GM19455 (cell line): ENCODE results near the gene NUP43.
"Not testable (repeated sequence)": the region's sequence is repeated elsewhere in the genome, so short reads cannot be mapped to it uniquely, and the experiment has no call there.

ENCODE experiments used
- ATAC-seq: cut with Tn5 transposase; IDR thresholded peaks from one replicate; pipeline ENCODE4 v1.9.1; 2021; ENCODE audit not compliant: unreplicated experiment

NUP43 gene

GRCh38 chr6:149749082-149749593 lies 2.8 kb upstream of the NUP43 start:
- peak; percentile 2 for ATAC-seq

DNA sequence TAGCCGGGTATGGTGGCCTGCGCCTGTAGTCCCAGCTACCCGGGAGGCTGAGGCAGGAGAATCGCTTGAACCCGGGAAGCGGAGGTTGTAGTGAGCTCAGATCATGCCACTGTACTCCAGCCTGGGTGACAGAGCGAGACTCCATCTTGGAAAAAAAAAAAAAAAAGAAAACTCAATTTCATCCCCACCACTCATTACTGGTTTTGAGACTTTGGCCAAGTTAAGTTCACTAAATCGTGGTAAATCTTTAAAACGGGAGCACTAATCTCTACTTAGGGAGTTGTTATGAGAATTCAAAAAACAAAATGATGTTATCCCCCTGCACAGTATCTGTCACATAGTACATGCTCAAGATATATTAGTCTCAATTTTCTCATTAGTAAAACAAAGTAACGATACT lies 1.1 kb downstream of the NUP43 start:
- not testable (repeated sequence) for ATAC-seq

DNA sequence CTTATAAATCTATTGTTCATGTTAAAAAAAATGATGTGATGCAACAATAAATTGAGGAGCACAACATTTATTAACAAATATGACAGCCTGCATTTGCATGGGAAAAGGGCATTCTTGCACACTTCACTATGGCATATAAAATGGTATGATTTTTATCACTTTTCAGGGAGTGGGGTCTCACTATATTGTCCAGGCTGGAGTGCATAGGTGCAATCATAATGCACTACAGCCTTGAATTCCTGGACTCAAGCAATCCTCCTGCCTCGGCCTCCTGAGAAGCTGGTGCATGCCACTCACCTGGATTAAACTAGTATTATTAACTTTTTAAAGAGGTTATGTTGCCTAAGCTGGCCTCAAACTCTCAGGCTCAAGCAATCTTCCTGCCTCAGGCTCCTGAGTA lies 11.4 kb downstream of the NUP43 start:
- ATAC-seq: no peak

- no peak for ATAC-seq
These were observed 13.1 kb downstream of the NUP43 start for GRCh38 chr6:149733089-149733720.

DNA sequence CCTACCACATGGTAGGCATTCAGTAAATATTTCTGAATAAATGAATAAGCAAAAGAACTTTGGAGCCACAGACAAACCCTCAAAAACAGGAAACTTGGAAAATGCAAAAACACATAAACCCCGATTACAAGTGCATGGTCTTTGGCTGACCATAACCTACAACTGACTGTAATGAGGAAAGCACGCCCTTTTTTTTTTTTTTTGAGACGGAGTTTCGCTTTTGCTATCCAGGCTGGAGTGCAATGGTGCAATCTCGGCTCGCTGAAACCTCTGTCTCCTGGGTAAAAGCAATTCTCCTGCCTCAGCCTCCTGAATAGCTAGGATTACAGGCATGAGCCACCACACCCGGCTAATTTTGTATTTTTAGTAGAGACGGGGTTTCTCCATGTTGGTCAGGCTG lies 16.5 kb downstream of the NUP43 start:
- no peak for ATAC-seq

- ATAC-seq: no peak
These were observed 17.7 kb downstream of the NUP43 start for GRCh38 chr6:149728499-149729234.

DNA sequence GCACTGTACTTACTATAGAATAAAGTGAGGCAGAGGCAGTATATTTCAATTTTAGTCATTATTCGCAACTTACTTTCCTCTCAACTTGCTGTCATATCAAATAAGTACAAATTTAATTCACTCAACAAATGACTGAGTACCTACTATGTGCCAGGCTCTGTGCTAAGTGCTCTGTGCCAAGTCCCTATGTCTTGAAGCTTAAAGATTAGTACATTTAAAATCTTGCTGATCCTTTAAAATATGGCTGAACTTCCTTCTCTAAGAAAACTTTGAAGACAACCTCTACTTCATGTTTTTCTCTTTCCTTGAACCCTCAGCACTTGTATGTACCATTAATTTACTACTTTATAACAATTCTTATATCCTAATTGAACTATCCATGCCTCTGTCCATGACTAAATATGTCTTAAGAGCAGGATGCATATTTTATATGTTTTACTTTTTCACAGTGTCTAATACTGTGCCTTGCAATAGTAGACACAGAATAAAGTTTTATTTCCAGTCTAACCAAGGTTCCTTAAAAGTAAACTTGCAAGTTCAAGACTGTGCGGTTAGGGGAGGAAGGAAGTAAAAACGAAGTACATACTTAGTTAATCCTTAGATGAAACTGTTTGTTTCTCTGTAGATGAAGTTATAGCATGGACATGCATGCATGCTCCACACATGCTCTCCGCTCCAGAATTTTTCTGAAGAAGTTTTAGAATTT lies 18.4 kb downstream of the NUP43 start:
- ATAC-seq: no peak

DNA sequence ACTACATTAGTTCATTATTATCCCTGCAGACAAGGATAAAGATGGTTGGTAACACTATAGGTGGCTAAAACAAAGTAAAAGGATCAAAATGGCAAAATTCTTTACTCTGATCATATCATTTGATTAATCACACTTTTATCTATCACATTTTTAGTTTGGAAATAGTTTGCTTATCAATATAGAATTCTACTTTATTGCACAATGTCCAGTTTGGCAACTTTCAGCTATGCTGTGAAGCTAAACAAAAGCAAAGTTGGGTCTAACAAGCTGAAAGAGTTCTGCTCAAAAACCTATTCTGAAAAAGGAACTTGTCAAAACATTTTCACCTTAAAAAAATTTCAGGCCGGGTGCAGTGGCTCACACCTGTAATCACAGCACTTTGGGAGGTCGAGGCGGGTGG lies 20.5 kb downstream of the NUP43 start:
- no peak for ATAC-seq

GRCh38 chr6:149723771-149724417 lies 22.4 kb downstream of the NUP43 start:
- ATAC-seq: peak; percentile 56

GRCh38 chr6:149723262-149723661 lies 23.1 kb downstream of the NUP43 start:
- ATAC-seq: no peak

- ATAC-seq: no peak
These were observed 26.8 kb downstream of the NUP43 start for GRCh38 chr6:149719531-149719930.

DNA sequence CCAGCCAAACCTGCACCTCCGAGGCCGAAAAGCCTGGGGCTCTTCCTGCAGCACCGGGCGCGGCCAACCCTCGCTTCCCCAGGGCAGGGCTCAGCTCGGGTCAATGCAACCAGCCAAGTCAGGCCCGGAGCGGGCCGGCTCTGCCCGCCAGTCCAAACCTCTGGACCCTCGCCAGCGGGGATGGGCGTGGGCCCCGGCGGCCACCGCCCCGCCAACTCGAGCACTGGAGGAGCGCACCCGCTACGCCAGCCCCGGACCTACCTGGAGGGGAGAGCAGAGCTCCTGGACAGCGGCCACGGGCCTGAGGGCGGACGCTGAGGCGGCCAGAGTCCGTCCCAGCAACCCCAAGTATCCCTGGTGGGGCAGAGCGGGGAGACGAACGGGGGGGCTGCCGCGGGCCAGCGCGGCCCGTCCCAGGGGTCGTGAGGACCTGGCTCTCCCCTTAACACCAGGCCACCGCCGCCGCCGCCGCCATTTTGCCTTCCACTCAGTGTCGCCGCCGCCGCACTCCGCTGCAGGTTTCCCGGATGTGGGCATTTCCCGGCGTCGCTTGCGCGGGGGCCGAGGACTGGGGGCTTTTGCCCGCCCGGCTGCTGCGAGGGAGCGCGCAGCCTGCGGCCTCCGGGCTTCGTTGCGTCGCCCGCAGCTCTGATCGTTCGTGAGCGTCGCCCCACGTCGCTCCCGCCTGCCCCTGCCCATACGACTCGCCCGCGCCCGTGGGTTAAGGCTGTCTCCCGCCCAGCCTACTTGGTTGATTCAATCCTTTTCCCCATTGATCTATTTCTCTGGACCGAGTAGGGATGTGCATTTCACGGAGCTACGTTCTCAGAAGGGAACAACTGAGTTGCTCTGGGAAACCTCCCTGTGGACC lies 28.5 kb downstream of the NUP43 start, which contains the start of gene LATS1:
LATS1 (minus strand) TSS at position 514 of the 871 bp plus-strand sequence. CDS start 15,975 bp downstream, outside the sequence.
- peak; percentile 91 for ATAC-seq

DNA sequence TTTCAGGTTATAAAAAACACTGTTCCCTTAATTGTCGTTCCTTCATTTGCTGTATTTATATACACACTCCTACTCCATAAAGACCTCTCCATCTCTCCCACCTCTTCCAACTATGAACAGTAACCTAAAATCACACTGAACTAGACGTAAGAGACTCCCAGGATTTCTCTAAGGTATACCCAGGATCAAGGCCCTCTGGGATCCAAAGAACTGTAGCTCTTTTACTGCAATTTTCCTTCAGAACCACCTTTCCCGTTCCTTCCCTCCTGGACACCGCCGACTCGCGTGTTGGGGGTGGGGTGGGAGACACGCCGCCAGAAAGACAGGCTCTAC lies 29.1 kb downstream of the NUP43 start:
- no peak for ATAC-seq

DNA sequence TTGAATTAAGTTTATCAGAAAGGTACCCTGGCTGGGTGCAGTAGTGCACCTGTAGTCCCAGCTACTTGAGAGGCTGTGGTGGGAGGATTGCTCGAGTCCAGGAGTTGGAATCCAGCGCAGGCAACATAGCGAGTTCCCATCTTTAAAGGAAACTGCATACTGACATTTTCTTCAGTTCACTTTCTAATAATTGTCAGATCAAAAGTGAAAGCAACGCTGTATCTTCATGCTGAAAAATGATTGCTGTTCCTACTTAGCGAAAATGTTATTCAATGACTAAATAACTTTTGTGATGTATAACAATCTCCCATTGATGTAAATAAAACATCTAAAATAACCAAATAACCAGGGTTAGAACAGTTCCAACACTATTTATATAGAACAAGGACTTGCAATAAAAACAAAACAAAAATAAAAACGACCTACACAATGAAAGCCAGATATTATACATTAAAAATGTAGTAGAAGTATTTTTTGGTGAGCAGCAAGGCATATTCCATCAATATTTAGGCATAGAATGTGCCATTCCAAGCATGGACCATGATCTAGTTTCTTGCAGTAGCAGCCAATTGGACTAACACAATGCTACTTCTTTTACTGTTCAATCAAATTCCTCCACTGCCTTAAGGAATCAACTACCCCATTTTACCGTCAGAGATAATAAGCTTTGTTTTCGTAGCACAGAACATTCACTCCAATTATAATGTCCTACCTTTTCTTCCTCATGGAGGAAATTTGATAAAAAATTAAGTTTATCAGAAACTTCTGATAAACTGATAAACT lies 30.0 kb downstream of the NUP43 start:
- no peak for ATAC-seq

DNA sequence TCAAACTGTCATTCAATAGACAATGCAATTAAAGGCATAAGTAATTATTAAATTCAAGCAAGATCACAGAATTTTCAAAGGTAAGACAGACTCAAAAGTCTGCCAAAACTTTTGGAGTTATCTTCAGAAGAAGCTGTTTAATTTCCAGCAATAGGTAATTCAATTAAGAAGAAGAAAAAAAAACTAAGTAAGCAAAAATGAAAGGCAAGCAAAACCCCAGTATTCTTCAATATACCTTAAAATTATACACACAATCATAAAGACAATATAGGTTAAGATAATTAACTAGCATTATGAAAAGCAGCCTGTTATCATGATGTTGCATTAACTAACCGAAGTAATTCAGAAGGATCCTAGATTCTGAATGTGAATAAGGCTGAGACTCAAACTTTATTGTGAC lies 31.9 kb downstream of the NUP43 start:
- no peak for ATAC-seq

DNA sequence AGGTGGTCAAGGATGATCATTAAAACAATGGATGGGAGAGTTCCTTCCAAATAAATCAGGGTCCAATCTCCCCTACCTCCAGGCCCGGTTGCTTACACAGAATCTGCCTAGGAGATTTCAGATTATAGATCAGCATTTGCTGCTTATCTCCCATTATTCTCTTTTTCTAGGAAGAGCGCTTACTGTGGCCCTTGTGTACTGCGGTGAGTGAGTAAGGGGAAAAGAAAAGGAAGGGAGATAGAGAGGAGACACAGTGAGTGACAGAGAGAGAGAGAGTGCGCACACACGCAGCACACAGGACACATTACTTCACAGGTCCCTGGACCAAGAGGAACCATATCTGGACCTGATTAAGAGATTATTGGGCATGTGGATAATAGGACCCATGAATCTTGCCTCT lies 34.6 kb downstream of the NUP43 start:
- no peak for ATAC-seq

DNA sequence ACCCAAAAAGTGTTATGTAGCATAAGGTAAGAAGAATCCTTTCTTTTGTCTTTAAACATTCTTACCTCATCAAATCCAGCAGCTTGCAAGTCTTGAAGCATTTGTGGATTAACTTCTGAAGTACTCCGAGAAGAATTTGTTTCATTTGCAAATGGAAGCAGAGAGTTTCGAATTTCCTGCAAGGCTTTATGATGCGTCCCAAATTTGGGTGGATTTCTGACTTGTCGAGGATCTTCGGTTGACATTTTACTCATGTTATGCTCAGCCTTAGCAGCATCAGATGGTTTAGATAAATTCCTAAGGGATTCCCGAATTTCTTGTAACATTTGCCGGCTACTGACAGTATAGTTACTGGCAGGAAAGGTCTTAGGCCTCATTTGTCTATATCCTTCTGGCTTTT lies 44.6 kb downstream of the NUP43 start:
- no peak for ATAC-seq

- no peak for ATAC-seq
These were observed 47.2 kb downstream of the NUP43 start for GRCh38 chr6:149699150-149699549.

DNA sequence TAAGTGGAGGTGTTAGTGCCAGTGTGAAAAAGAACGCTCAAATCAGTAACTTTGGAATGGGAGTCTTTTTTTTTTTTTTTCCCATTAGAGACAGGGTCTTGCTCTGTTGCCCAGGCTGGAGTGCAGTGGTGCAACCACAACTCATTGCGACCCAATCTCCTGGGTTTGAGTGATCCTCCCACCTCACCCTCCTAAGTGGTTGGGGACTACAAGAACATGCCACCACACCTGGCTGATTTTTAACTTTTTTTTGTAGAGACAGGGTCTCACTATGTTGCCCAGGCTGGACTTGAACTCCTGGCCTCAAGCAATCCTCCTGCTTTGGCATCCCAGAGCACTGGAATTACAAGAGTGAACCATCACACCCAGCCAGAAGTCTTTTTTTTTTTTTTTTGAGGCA lies 48.2 kb downstream of the NUP43 start:
- no peak for ATAC-seq

GRCh38 chr6:149696901-149697300 lies 49.4 kb downstream of the NUP43 start:
- no peak for ATAC-seq
